Omental fat pad (tissue), 4 donors: ENCODE measurements around the gene PKN3. TPM values are rescaled to one million over a fixed set of nuclear protein-coding genes. Genes with fewer than 3 reads are reported as not detected.
"Not testable (repeated sequence)": the region's sequence is repeated elsewhere in the genome, so short reads cannot be mapped to it uniquely, and the experiment has no call there.

Experiments used
- ATAC-seq: fragments of 150-250 bp; one replicate; pipeline ENCODE4 v1.9.1; 2016; ENCODE audit warnings: mild to moderate bottlenecking, moderate library complexity; ENCODE audit not compliant: low FRiP score
- DNase-seq: peaks from one replicate; pipeline ENCODE4 v3.0.0-alpha.2; 2019; ENCODE audit warnings: low spot score
- CTCF ChIP-seq, 3 donors: fragments of 450-650 bp; IDR thresholded peaks; one replicate each; pipeline ENCODE4 v1.5.1; 2016 to 2017; ENCODE audit warnings: antibody characterized with exemption in 3 of 3, mild to moderate bottlenecking in 3 of 3, moderate library complexity in 2 of 3
- total RNA-seq, 4 donors: library from RNA; depleted of rRNA; stranded (reverse); fragments of >200 nt; gene quantifications; one replicate each; pipeline ENCODE4 v1.1.0, GENCODE V29; 2016

Gene PKN3
- total RNA-seq, 4 donors from 2014 or later, result 4.2 to 12.0 (median 7.5) TPM

- ATAC-seq, result no peak
- TF ChIP-seq CTCF (IDR thresholded peaks at IDR 0.05), result no peak
- DNase-seq, result no peak
Measured at GRCh38 chr9:128685636-128686489, 16.4 kb upstream of the PKN3 start.

GRCh38 chr9:128687453-128687852 is 14.8 kb upstream of the PKN3 start:
- no peak for ATAC-seq
- no peak for TF ChIP-seq CTCF (IDR thresholded peaks at IDR 0.05)
- no peak for DNase-seq

- DNase-seq (peak; percentile 53), ATAC-seq (peak; percentile 88)
- no peak for TF ChIP-seq CTCF (IDR thresholded peaks at IDR 0.05)
Measured at GRCh38 chr9:128688501-128689292, 13.6 kb upstream of the PKN3 start, which contains the start of gene SET. SET (plus strand) TSS chr9:128689222; CDS start chr9:128689583, 361 bp downstream.

GRCh38 chr9:128689293-128689774 is 13.0 kb upstream of the PKN3 start:
- no peak for DNase-seq
- TF ChIP-seq CTCF (IDR thresholded peaks at IDR 0.05), result no peak
- ATAC-seq, result peak; percentile 36

GRCh38 chr9:128689820-128690683 is 12.3 kb upstream of the PKN3 start:
- ATAC-seq, result peak; percentile 5
- no peak for DNase-seq
- no peak for TF ChIP-seq CTCF (IDR thresholded peaks at IDR 0.05)

- ATAC-seq (no peak), DNase-seq (no peak)
- TF ChIP-seq CTCF (IDR thresholded peaks at IDR 0.05), result no peak
Measured at GRCh38 chr9:128690684-128691034, 11.6 kb upstream of the PKN3 start.

- not testable (repeated sequence) for DNase-seq, ATAC-seq
Measured at GRCh38 chr9:128693738-128694137, 8.6 kb upstream of the PKN3 start.
